Neural progenitor cell (in vitro differentiated cells): ENCODE results near the gene SRCIN1. TPM values are rescaled to one million over a fixed set of nuclear protein-coding genes. Genes with fewer than 3 reads are reported as not detected.

ENCODE experiments used
- DNase-seq: peaks from one replicate; pipeline ENCODE4 v3.0.0-alpha.2; 2016; ENCODE audit warnings: low spot score
- H2AFZ ChIP-seq: fragments of 200-600 bp; sonication (generic); replicated peaks from 2 replicates; pipeline ENCODE4 v1.6.1; 2016; ENCODE audit warnings: antibody characterized with exemption
- H3F3A ChIP-seq: fragments of 200-600 bp; sonication (generic); 2 replicates; pipeline ENCODE4 v1.6.1; 2016; ENCODE audit warnings: antibody characterized with exemption, low read depth
- H3K27ac ChIP-seq: fragments of 200-600 bp; sonication (generic); 2 replicates; pipeline ENCODE4 v1.5.1; 2016; ENCODE audit warnings: mild to moderate bottlenecking
- H3K27me3 ChIP-seq: fragments of 200-600 bp; sonication (generic); 2 replicates; pipeline ENCODE4 v1.6.1; 2016; ENCODE audit warnings: mild to moderate bottlenecking, moderate library complexity
- H3K36me3 ChIP-seq: fragments of 200-600 bp; sonication (generic); 2 replicates; pipeline ENCODE4 v1.5.1; 2016
- H3K4me1 ChIP-seq: fragments of 200-600 bp; sonication (generic); 2 replicates; pipeline ENCODE4 v1.6.1; 2016; ENCODE audit warnings: mixed run types
- H3K4me2 ChIP-seq: fragments of 200-600 bp; sonication (generic); 2 replicates; pipeline ENCODE4 v1.6.1; 2016
- H3K4me3 ChIP-seq: fragments of 200-600 bp; sonication (generic); 2 replicates; pipeline ENCODE4 v1.5.1; 2016
- H3K79me2 ChIP-seq: fragments of 200-600 bp; sonication (generic); 2 replicates; pipeline ENCODE4 v1.6.1; 2016; ENCODE audit warnings: low read depth
- H3K9ac ChIP-seq: fragments of 200-600 bp; sonication (generic); 2 replicates; pipeline ENCODE4 v1.6.1; 2016
- H3K9me3 ChIP-seq: fragments of 200-600 bp; sonication (generic); 2 replicates; pipeline ENCODE4 v1.5.1; 2016; ENCODE audit warnings: low read depth
- H4K20me1 ChIP-seq: fragments of 200-600 bp; sonication (generic); 2 replicates; pipeline ENCODE4 v1.6.1; 2016; ENCODE audit warnings: low read depth
- H3K27ac Mint-ChIP-seq: 3 replicates; pipeline ENCODE4 v1.8.0; 2021; ENCODE audit warnings: mixed read lengths
- H3K27me3 Mint-ChIP-seq: 2 replicates; pipeline ENCODE4 v1.8.0; 2022; ENCODE audit warnings: low read depth, mild to moderate bottlenecking, inconsistent platforms, moderate library complexity, mixed read lengths; ENCODE audit not compliant: insufficient read depth
- H3K36me3 Mint-ChIP-seq: 3 replicates; pipeline ENCODE4 v1.8.0; 2021; ENCODE audit warnings: mixed read lengths
- H3K4me1 Mint-ChIP-seq: 3 replicates; pipeline ENCODE4 v1.8.0; 2021; ENCODE audit warnings: mixed read lengths
- H3K4me3 Mint-ChIP-seq: 3 replicates; pipeline ENCODE4 v1.8.0; 2021; ENCODE audit warnings: mild to moderate bottlenecking, moderate library complexity, mixed read lengths
- H3K9me3 Mint-ChIP-seq: 3 replicates; pipeline ENCODE4 v1.8.0; 2020; ENCODE audit warnings: mixed read lengths
- CTCF ChIP-seq: fragments of 200-600 bp; sonication (generic); IDR thresholded peaks from 2 replicates; pipeline ENCODE4 v1.5.1; 2017; ENCODE audit warnings: antibody characterized with exemption, mild to moderate bottlenecking
- EZH2 ChIP-seq: fragments of 200-600 bp; sonication (generic); IDR thresholded peaks from 2 replicates; pipeline ENCODE4 v1.6.1; 2017; ENCODE audit warnings: antibody characterized with exemption, mild to moderate bottlenecking, moderate library complexity
- EZH2phosphoT487 ChIP-seq: fragments of 200-600 bp; sonication (generic); IDR thresholded peaks from 2 replicates; pipeline ENCODE4 v1.6.1; 2017; ENCODE audit warnings: antibody characterized with exemption
- total RNA-seq: library from RNA; depleted of rRNA; stranded (reverse); fragments of >200 nt; gene quantifications from 2 replicates; pipeline ENCODE4 v1.2.3, GENCODE V29; 2015; ENCODE audit warnings: low replicate concordance

SRCIN1 gene
- total RNA-seq, 1 donor from 2014 or later = 3.8 TPM

GRCh38 chr17:38587947-38588787, 17.6 kb downstream of the SRCIN1 start:
- Mint-ChIP-seq H3K27me3 (peaks cover 23% of the 10 kb centered on the region), H3K4me1 (peaks cover 74% of the 10 kb centered on the region), H3K9me3 (no peaks in the 10 kb centered on the region), H3K4me3 (no peak overlapping the region), H3K27ac (no peak overlapping the region), H3K36me3 (no peaks in the 10 kb centered on the region)
- Histone ChIP-seq H3K79me2 (no peaks in the 10 kb centered on the region), H3K4me2 (peak overlapping the region; percentile 62), H4K20me1 (peaks cover 94% of the 10 kb centered on the region), H3K9me3 (no peaks in the 10 kb centered on the region), H2AFZ (no peak overlapping the region), H3K27ac (no peak overlapping the region), H3K4me1 (peaks cover 62% of the 10 kb centered on the region), H3F3A (peaks cover 36% of the 10 kb centered on the region), H3K27me3 (no peaks in the 10 kb centered on the region), H3K4me3 (no peak overlapping the region), H3K36me3 (no peaks in the 10 kb centered on the region), H3K9ac (no peak overlapping the region)
- peak; percentile 38 for DNase-seq
- TF ChIP-seq EZH2phosphoT487 = no peak
- TF ChIP-seq CTCF = no peak
- TF ChIP-seq EZH2 = no peak

GRCh38 chr17:38587203-38587602, 18.5 kb downstream of the SRCIN1 start:
- Histone ChIP-seq H3K4me1 (peaks cover 72% of the 10 kb centered on the region), H3K27ac (no peak overlapping the region), H3K9me3 (no peaks in the 10 kb centered on the region), H3K9ac (no peak overlapping the region), H3F3A (peaks cover 41% of the 10 kb centered on the region), H3K4me2 (peak overlapping the region; percentile 62), H3K36me3 (no peaks in the 10 kb centered on the region), H4K20me1 (peaks cover 94% of the 10 kb centered on the region), H3K4me3 (no peak overlapping the region), H3K27me3 (no peaks in the 10 kb centered on the region), H3K79me2 (no peaks in the 10 kb centered on the region), H2AFZ (no peak overlapping the region)
- Mint-ChIP-seq H3K27ac (no peak overlapping the region), H3K4me3 (no peak overlapping the region), H3K36me3 (no peaks in the 10 kb centered on the region), H3K4me1 (peaks cover 71% of the 10 kb centered on the region), H3K27me3 (peaks cover 23% of the 10 kb centered on the region), H3K9me3 (no peaks in the 10 kb centered on the region)
- TF ChIP-seq EZH2 (no peak), EZH2phosphoT487 (no peak), CTCF (no peak)
- DNase-seq = no peak

GRCh38 chr17:38586788-38587187, 19.0 kb downstream of the SRCIN1 start:
- Mint-ChIP-seq H3K4me3 (no peak overlapping the region), H3K36me3 (no peaks in the 10 kb centered on the region), H3K27ac (no peak overlapping the region), H3K4me1 (peaks cover 70% of the 10 kb centered on the region), H3K27me3 (peaks cover 23% of the 10 kb centered on the region), H3K9me3 (no peaks in the 10 kb centered on the region)
- Histone ChIP-seq H2AFZ (no peak overlapping the region), H3K36me3 (no peaks in the 10 kb centered on the region), H3K9ac (no peak overlapping the region), H3K4me3 (no peak overlapping the region), H3K27ac (no peak overlapping the region), H3F3A (peaks cover 41% of the 10 kb centered on the region), H3K9me3 (no peaks in the 10 kb centered on the region), H3K79me2 (no peaks in the 10 kb centered on the region), H3K27me3 (no peaks in the 10 kb centered on the region), H4K20me1 (peaks cover 95% of the 10 kb centered on the region), H3K4me2 (no peak overlapping the region), H3K4me1 (peaks cover 75% of the 10 kb centered on the region)
- no peak for DNase-seq
- TF ChIP-seq CTCF (no peak), EZH2 (no peak), EZH2phosphoT487 (no peak)
